ENCODE measurements around the gene KCTD20. TPM values are rescaled to one million over a fixed set of nuclear protein-coding genes. Genes with fewer than 3 reads are reported as not detected.

KCTD20 gene
- total RNA-seq, 4 donors from 2014 or later, result 47.3 to 78.2 (median 63.0) TPM

DNA sequence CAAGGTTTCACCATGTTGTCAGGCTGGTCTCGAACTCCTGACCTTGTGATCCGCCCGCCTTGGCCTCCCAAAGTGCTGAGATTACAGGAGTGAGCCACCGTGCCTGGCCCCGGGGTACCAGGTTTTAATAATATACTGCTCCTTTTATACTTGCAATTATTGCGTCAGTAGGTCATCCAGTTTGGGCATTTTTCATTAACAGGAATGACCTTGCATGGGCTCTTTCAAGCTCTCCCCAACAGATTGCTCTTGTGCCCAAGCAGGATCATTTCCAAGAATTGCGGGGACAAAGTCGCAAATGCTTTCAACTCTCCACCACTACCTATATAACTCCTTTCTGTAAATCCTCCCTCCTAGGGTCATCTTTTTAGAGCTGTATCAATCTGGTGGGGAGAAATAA, 80.7 kb downstream of the KCTD20 start:
- peaks cover 35 to 82% (median 68%) of the 10 kb centered on the region in 4 donors for H3K36me3 ChIP-seq
- no peaks in the 10 kb centered on the region for H3K27me3 ChIP-seq
- no peak for DNase-seq (ENCODE audit: extremely low spot score)
- H3K4me1 ChIP-seq, result peaks cover 0 to 11% (median 6%) of the 10 kb centered on the region in 4 donors
- H3K27ac ChIP-seq (replicated peaks in 1 of 4), result no peak overlapping the region
- WGBS, result over 99% methylated on average over 8 of the region's 8 CpGs
- intact Hi-C loops (cut with DNase I), result no loop called here
- H3K9me3 ChIP-seq, result no peaks in the 10 kb centered on the region
- TF ChIP-seq POLR2A (IDR thresholded peaks at IDR 0.05; ENCODE audit: low read depth) (no peak), POLR2AphosphoS5 (IDR thresholded peaks at IDR 0.05) (no peak), EP300 (IDR thresholded peaks at IDR 0.05) (no peak)
- TF ChIP-seq, protein P1, sequence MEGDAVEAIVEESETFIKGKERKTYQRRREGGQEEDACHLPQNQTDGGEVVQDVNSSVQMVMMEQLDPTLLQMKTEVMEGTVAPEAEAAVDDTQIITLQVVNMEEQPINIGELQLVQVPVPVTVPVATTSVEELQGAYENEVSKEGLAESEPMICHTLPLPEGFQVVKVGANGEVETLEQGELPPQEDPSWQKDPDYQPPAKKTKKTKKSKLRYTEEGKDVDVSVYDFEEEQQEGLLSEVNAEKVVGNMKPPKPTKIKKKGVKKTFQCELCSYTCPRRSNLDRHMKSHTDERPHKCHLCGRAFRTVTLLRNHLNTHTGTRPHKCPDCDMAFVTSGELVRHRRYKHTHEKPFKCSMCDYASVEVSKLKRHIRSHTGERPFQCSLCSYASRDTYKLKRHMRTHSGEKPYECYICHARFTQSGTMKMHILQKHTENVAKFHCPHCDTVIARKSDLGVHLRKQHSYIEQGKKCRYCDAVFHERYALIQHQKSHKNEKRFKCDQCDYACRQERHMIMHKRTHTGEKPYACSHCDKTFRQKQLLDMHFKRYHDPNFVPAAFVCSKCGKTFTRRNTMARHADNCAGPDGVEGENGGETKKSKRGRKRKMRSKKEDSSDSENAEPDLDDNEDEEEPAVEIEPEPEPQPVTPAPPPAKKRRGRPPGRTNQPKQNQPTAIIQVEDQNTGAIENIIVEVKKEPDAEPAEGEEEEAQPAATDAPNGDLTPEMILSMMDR (IDR thresholded peaks at IDR 0.05), result no peak
- no peak overlapping the region for H3K4me3 ChIP-seq

DNA sequence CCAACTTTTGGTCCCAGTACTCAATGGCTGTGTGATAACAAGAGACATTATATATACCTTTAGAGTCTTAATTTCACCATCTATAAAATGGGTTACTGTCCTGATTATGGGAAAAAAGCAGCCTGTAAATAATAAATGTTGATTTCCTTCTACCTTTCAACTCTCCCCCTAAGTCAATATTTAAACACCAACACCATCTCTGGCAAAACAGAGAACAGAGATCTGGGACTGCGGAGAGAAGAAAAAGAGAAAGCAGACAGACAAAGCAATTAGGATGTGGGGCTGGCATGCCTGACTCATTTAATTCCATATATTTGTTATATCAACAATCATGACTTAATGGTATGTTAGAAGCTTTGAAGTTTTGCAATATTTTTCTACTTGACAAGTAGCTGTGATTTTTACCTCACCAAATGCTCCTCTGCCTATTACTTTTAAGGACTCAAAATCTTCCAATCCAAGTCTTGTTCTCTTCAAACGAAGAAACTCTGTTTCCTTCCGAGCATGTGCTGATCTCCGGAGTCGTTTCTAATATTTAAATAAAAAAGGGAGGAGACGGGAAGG, 81.2 kb downstream of the KCTD20 start:
- DNase-seq (ENCODE audit: extremely low spot score), result no peak
- H3K4me3 ChIP-seq, result no peak overlapping the region
- WGBS, result 83% methylated on average over 6 of the region's 6 CpGs
- no peak overlapping the region for H3K27ac ChIP-seq (replicated peaks in 1 of 4)
- H3K4me1 ChIP-seq, result peaks cover 0 to 15% (median 9%) of the 10 kb centered on the region in 4 donors
- no peaks in the 10 kb centered on the region for H3K27me3 ChIP-seq
- H3K36me3 ChIP-seq, result peaks cover 35 to 76% (median 65%) of the 10 kb centered on the region in 4 donors
- no peaks in the 10 kb centered on the region for H3K9me3 ChIP-seq
- intact Hi-C loops (cut with DNase I), result no loop called here
- TF ChIP-seq POLR2A (IDR thresholded peaks at IDR 0.05; ENCODE audit: low read depth) (no peak), EP300 (IDR thresholded peaks at IDR 0.05) (no peak), POLR2AphosphoS5 (IDR thresholded peaks at IDR 0.05) (no peak)
- TF ChIP-seq, protein P1 (IDR thresholded peaks at IDR 0.05), result no peak

DNA sequence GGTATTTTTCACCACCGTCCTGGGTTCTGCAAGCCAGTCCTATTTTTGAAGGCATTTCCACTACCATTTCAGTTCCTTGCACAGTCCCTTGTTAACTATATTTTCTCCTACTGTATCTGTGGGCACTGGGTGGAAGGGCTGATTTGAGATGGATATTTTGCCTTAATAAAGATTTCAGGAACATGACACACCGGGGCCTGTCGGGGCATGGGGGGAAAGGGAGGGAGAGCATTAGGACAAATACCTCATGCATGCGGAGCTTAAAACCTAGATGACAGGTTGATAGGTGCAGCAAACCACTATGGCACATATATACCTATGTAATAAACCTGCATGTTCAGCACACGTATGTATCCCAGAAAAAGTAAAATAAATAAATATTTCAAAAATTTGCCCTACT, 82.1 kb downstream of the KCTD20 start:
- Histone ChIP-seq H3K4me3 (no peak overlapping the region), H3K4me1 (peaks cover 0 to 15% (median 10%) of the 10 kb centered on the region in 4 donors), H3K9me3 (no peaks in the 10 kb centered on the region), H3K36me3 (peaks cover 33 to 69% (median 57%) of the 10 kb centered on the region in 4 donors), H3K27ac (replicated peaks in 1 of 4) (no peak overlapping the region), H3K27me3 (no peaks in the 10 kb centered on the region)
- TF ChIP-seq, protein P1 (IDR thresholded peaks at IDR 0.05), result no peak
- TF ChIP-seq EP300 (IDR thresholded peaks at IDR 0.05) (no peak), POLR2A (IDR thresholded peaks at IDR 0.05; ENCODE audit: low read depth) (no peak), POLR2AphosphoS5 (IDR thresholded peaks at IDR 0.05) (no peak)
- intact Hi-C loops (cut with DNase I), result no loop called here
- DNase-seq (ENCODE audit: extremely low spot score), result no peak
- WGBS, result 83% methylated on average over 5 of the region's 5 CpGs

DNA sequence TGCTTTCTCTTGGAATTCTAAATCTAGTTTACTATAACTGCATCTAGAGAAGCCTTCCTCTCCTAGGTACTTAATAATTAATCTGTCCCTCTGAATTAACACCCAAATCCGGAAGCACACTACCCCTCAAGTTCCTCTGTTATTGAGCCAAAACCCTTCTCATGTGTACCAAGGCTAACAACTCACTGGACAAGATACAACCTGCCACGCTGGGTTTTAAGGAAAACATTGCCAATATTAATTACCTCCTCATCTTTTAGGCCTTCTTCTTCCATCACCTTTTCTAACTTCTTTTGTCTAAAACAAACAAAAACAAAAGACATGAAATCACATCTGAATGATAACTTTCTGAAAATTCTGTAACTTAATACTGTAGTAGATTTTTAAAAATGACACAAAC, 82.5 kb downstream of the KCTD20 start:
- Histone ChIP-seq H3K9me3 (no peaks in the 10 kb centered on the region), H3K27ac (replicated peaks in 1 of 4) (no peak overlapping the region)
- TF ChIP-seq EP300 (IDR thresholded peaks at IDR 0.05) (no peak), POLR2A (IDR thresholded peaks at IDR 0.05; ENCODE audit: low read depth) (no peak), POLR2AphosphoS5 (IDR thresholded peaks at IDR 0.05) (no peak)
- TF ChIP-seq, protein P1 (IDR thresholded peaks at IDR 0.05), result no peak

DNA sequence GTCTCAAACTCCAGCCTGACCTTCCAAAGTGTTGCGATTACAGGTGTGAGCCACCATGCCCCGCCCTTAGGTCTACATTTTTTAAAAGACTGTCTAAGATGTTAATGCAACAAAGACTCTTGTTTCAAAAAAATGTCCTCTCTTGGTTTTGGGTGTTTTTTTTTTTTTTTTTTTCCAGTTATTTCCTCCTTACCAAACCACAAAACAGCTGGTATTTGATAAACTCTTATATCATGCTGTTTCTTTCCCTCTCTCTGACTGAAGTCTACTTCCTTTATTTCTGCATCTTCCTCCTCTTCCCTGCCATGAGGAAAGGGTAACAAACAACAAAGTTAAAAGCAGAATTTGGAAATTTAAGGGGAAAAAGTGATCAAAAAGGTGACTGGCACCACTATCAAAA, 83.3 kb downstream of the KCTD20 start:
- peaks cover 21 to 68% (median 47%) of the 10 kb centered on the region in 4 donors for H3K36me3 ChIP-seq

More for the DNA sequence above, 82.5 kb downstream of the KCTD20 start:
- DNase-seq (ENCODE audit: extremely low spot score), result no peak
- Histone ChIP-seq H3K36me3 (peaks cover 29 to 69% (median 54%) of the 10 kb centered on the region in 4 donors), H3K27me3 (no peaks in the 10 kb centered on the region), H3K4me1 (peaks cover 0 to 15% (median 10%) of the 10 kb centered on the region in 4 donors), H3K4me3 (no peak overlapping the region)
- WGBS, result 52% methylated on average over 2 of the region's 2 CpGs
- intact Hi-C loops (cut with DNase I), result no loop called here

More for the DNA sequence above, 83.3 kb downstream of the KCTD20 start:
- intact Hi-C loops (cut with DNase I), result no loop called here
- H3K4me1 ChIP-seq, result peaks cover 0 to 15% (median 10%) of the 10 kb centered on the region in 4 donors
- H3K27me3 ChIP-seq, result no peaks in the 10 kb centered on the region
- TF ChIP-seq, protein P1 (IDR thresholded peaks at IDR 0.05), result no peak
- TF ChIP-seq EP300 (IDR thresholded peaks at IDR 0.05) (no peak), POLR2A (IDR thresholded peaks at IDR 0.05; ENCODE audit: low read depth) (no peak), POLR2AphosphoS5 (IDR thresholded peaks at IDR 0.05) (no peak)
- H3K27ac ChIP-seq (replicated peaks in 1 of 4), result no peak overlapping the region
- DNase-seq (ENCODE audit: extremely low spot score), result no peak
- H3K9me3 ChIP-seq, result no peaks in the 10 kb centered on the region
- 75% methylated on average over 2 of the region's 2 CpGs for WGBS
- H3K4me3 ChIP-seq, result no peak overlapping the region
